HEK293T (cell line): ENCODE results near the gene RGS3.

Experiments used
- CTBP1 ChIP-seq: fragments of 450-650 bp; IDR thresholded peaks from 2 replicates; pipeline ENCODE4 v1.6.1; 2016; ENCODE audit warnings: borderline replicate concordance
- ELF4 ChIP-seq: fragments of 450-650 bp; IDR thresholded peaks from 2 replicates; pipeline ENCODE4 v1.6.1; 2017; ENCODE audit warnings: antibody characterized with exemption
- FOXK2 ChIP-seq: fragments of 450-650 bp; IDR thresholded peaks from 2 replicates; pipeline ENCODE4 v1.6.1; 2016; ENCODE audit warnings: mild to moderate bottlenecking
- SP1 ChIP-seq: fragments of 450-650 bp; IDR thresholded peaks from 2 replicates; pipeline ENCODE4 v1.6.1; 2017

DNA sequence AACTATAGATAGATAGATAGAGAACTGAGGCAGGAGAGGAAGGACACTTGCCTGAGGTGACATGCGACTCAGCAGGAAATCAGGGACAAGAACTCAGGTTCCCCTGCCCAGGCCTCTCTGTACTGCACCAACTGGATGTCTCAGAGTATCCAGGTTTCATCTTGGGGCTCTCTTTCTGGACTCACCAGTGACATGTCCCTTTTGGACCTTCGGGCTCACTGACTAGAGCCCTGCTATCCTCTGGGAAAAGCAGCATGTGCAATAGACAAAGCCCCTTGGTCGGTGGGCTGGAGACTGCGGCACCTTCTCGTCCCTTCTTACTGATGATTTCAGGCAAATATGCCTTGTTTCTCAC is 104.5 kb downstream of the RGS3 start:
- no peak for TF ChIP-seq CTBP1
- no peak for TF ChIP-seq FOXK2
- TF ChIP-seq SP1: no peak
- TF ChIP-seq ELF4: no peak
